Suprapubic skin (tissue), 4 donors: ENCODE data around the gene MISP. TPM values are rescaled to one million over a fixed set of nuclear protein-coding genes. Genes with fewer than 3 reads are reported as not detected.
A peak's percentile ranks its signal among the peaks of the same experiment; 100 is the strongest.

ENCODE experiments used
- DNase-seq, 2 donors: peaks; one replicate each; pipeline ENCODE4 v3.0.0-alpha.2; 2019; ENCODE audit warnings: low spot score in 2 of 2
- H3K27ac ChIP-seq: fragments of 200-600 bp; sonication (generic); one replicate; pipeline ENCODE4 v1.5.1; 2019
- H3K27me3 ChIP-seq: fragments of 200-600 bp; sonication (generic); one replicate; pipeline ENCODE4 v1.5.1; 2019
- H3K36me3 ChIP-seq: fragments of 200-600 bp; sonication (generic); one replicate; pipeline ENCODE4 v1.5.1; 2019
- H3K4me1 ChIP-seq: fragments of 200-600 bp; sonication (generic); one replicate; pipeline ENCODE4 v1.5.1; 2019
- H3K4me3 ChIP-seq: fragments of 200-600 bp; sonication (generic); one replicate; pipeline ENCODE4 v1.5.1; 2019; ENCODE audit warnings: mild to moderate bottlenecking
- H3K9me3 ChIP-seq: fragments of 200-600 bp; sonication (generic); one replicate; pipeline ENCODE4 v1.5.1; 2019
- CTCF ChIP-seq, 2 donors: fragments of 200-600 bp in 1 of 2; fragments of 450-650 bp in 1 of 2; sonication (generic) in 1 of 2; IDR thresholded peaks; one replicate each; pipeline ENCODE4 v1.5.1; 2016 to 2019; ENCODE audit warnings: antibody characterized with exemption in 2 of 2, mild to moderate bottlenecking in 1 of 2, moderate library complexity in 1 of 2
- EP300 ChIP-seq: sonication (generic); formaldehyde crosslinking; IDR thresholded peaks from one replicate; pipeline ENCODE4 v1.6.1; 2017; ENCODE audit warnings: antibody characterized with exemption
- POLR2A ChIP-seq, 2 donors: fragments of 450-650 bp; IDR thresholded peaks; one replicate each; pipeline ENCODE4 v1.6.1; 2017; ENCODE audit warnings: antibody characterized with exemption in 2 of 2, mild to moderate bottlenecking in 2 of 2, moderate library complexity in 2 of 2
- POLR2AphosphoS5 ChIP-seq, 3 donors: sonication (generic); formaldehyde crosslinking; IDR thresholded peaks; one replicate each; pipeline ENCODE4 v1.6.1; 2017; ENCODE audit warnings: antibody characterized with exemption in 3 of 3
- WGBS: methylation state at CpG from one replicate; pipeline ENCODE4 v1.1.5; 2018; 5-methylcytosine and 5-hydroxymethylcytosine counted together
- total RNA-seq, 4 donors: library from RNA; depleted of rRNA; stranded (reverse); fragments of >200 nt; gene quantifications; one replicate each; pipeline ENCODE4 v1.1.0, GENCODE V29; 2016

MISP gene
- total RNA-seq, 4 donors from 2014 or later: 0.60 to 6.5 (median 2.0) TPM; not detected in 1

- H3K36me3 ChIP-seq: no peaks in the 10 kb centered on the region
- H3K9me3 ChIP-seq: no peaks in the 10 kb centered on the region
- WGBS: 95% methylated on average over 12 of the region's 12 CpGs
- TF ChIP-seq EP300 (no peak), POLR2AphosphoS5 (IDR thresholded peaks at IDR 0.05) (no peak), CTCF (IDR thresholded peaks at IDR 0.05) (no peak), POLR2A (IDR thresholded peaks at IDR 0.05) (no peak)
- H3K4me1 ChIP-seq: peaks cover 48% of the 10 kb centered on the region
- no peaks in the 10 kb centered on the region for H3K27me3 ChIP-seq
- H3K27ac ChIP-seq: no peak overlapping the region
- H3K4me3 ChIP-seq: no peak overlapping the region
- no peak for DNase-seq
Measured at GRCh38 chr19:793806-794205, 42.9 kb downstream of the MISP start.

GRCh38 chr19:795073-795611 lies 44.2 kb downstream of the MISP start:
- no peak overlapping the region for H3K4me3 ChIP-seq
- no peaks in the 10 kb centered on the region for H3K9me3 ChIP-seq
- H3K4me1 ChIP-seq: peaks cover 49% of the 10 kb centered on the region
- DNase-seq: no peak
- no peaks in the 10 kb centered on the region for H3K36me3 ChIP-seq
- H3K27me3 ChIP-seq: no peaks in the 10 kb centered on the region
- TF ChIP-seq CTCF (IDR thresholded peaks at IDR 0.05): no peak
- TF ChIP-seq POLR2A (IDR thresholded peaks at IDR 0.05): no peak
- no peak for TF ChIP-seq EP300
- no peak for TF ChIP-seq POLR2AphosphoS5 (IDR thresholded peaks at IDR 0.05)
- peak overlapping the region; percentile 20 for H3K27ac ChIP-seq
- WGBS: 84% methylated on average over 22 of the region's 28 CpGs

- Histone ChIP-seq H3K27me3 (no peaks in the 10 kb centered on the region), H3K36me3 (no peaks in the 10 kb centered on the region), H3K9me3 (no peaks in the 10 kb centered on the region), H3K4me1 (peaks cover 57% of the 10 kb centered on the region), H3K27ac (peak overlapping the region; percentile 66), H3K4me3 (peak overlapping the region; percentile 69)
- WGBS: 78% methylated on average over 20 of the region's 39 CpGs
- no peak for DNase-seq
- no peak for TF ChIP-seq POLR2AphosphoS5 (IDR thresholded peaks at IDR 0.05)
- TF ChIP-seq CTCF (IDR thresholded peaks at IDR 0.05): no peak
- no peak for TF ChIP-seq POLR2A (IDR thresholded peaks at IDR 0.05)
- no peak for TF ChIP-seq EP300
Measured at GRCh38 chr19:795691-796581, 45.0 kb downstream of the MISP start.

- peak within 1 kb of the TSS; percentile 69 for H3K4me3 ChIP-seq
- no peaks in the 10 kb centered on the region for H3K9me3 ChIP-seq
- H3K27me3 ChIP-seq: no peaks in the 10 kb centered on the region
- DNase-seq: peak; percentile 100
- no peak for TF ChIP-seq CTCF (IDR thresholded peaks at IDR 0.05)
- peak; percentile 76 to 98 (median 80) for TF ChIP-seq POLR2AphosphoS5 (IDR thresholded peaks at IDR 0.05)
- TF ChIP-seq POLR2A (IDR thresholded peaks at IDR 0.05): peak in 1 of 2 donors; percentile 75
- 0% methylated on average over 31 of the region's 83 CpGs for WGBS
- peaks cover 58% of the 10 kb centered on the region for H3K4me1 ChIP-seq
- H3K36me3 ChIP-seq: no peaks in the 10 kb centered on the region
- H3K27ac ChIP-seq: peak within 1 kb of the TSS; percentile 100
Measured at GRCh38 chr19:796692-797527, 46.0 kb downstream of the MISP start, which contains the start of gene PTBP1. Gene PTBP1, plus strand, starts transcription at chr19:797452. Its CDS starts 46 bp downstream, at chr19:797498.
